Brain microvascular endothelial cell (primary cell): Measurements from ENCODE around the gene STK11.

Experiments used
- DNase-seq: peaks from one replicate; pipeline ENCODE4 v3.0.0-alpha.2; 2020
- H3K27ac ChIP-seq: fragments of 250-450 bp; sonication (Bioruptor Pico); 2 replicates; pipeline ENCODE4 v1.5.1; 2020; ENCODE audit warnings: mild to moderate bottlenecking, moderate library complexity
- H3K27me3 ChIP-seq: fragments of 250-450 bp; sonication (Bioruptor Pico); replicated peaks from 2 replicates; pipeline ENCODE4 v1.5.1; 2020; ENCODE audit warnings: mild to moderate bottlenecking
- H3K36me3 ChIP-seq: fragments of 250-450 bp; sonication (Bioruptor Pico); replicated peaks from 2 replicates; pipeline ENCODE4 v1.5.1; 2020; ENCODE audit warnings: mild to moderate bottlenecking
- H3K4me3 ChIP-seq: 2 replicates; pipeline ENCODE4 v1.5.1; 2011; ENCODE audit warnings: low read depth, mild to moderate bottlenecking, control low read depth, low read length, moderate library complexity
- CTCF ChIP-seq: IDR thresholded peaks from 2 replicates; pipeline ENCODE4 v1.5.1; 2011; ENCODE audit warnings: low read depth, mild to moderate bottlenecking, moderate library complexity, low read length, control low read depth, inconsistent platforms; ENCODE audit errors: missing control alignments
- in situ Hi-C: cut with HindIII; loops from 2 replicates; pipeline ENCODE4 v1.10.0; 2017; ENCODE audit warnings: low sequenced_read_pairs, low pct_ligation_motif_present

Gene STK11

GRCh38 chr19:1261798-1262622 is 56.4 kb downstream of the STK11 start:
- no peaks in the 10 kb centered on the region for H3K27me3 ChIP-seq
- peak overlapping the region; percentile 64 for H3K27ac ChIP-seq
- peak overlapping the region; percentile 61 for H3K4me3 ChIP-seq
- no peak for DNase-seq
- peaks cover 14% of the 10 kb centered on the region for H3K36me3 ChIP-seq
- in situ Hi-C loops, result no loop called here
- TF ChIP-seq CTCF, result no peak

GRCh38 chr19:1262623-1263123 is 57.1 kb downstream of the STK11 start:
- Histone ChIP-seq H3K4me3 (peak overlapping the region; percentile 9), H3K27ac (no peak overlapping the region), H3K27me3 (no peaks in the 10 kb centered on the region), H3K36me3 (peaks cover 7% of the 10 kb centered on the region)
- no peak for DNase-seq
- in situ Hi-C loops, result no loop called here
- TF ChIP-seq CTCF, result no peak

GRCh38 chr19:1263188-1263587 is 57.6 kb downstream of the STK11 start:
- Histone ChIP-seq H3K27ac (no peak overlapping the region), H3K36me3 (peaks cover 2% of the 10 kb centered on the region), H3K4me3 (no peak overlapping the region), H3K27me3 (no peaks in the 10 kb centered on the region)
- in situ Hi-C loops, result no loop called here
- no peak for TF ChIP-seq CTCF
- DNase-seq, result no peak

- no peak overlapping the region for H3K4me3 ChIP-seq
- H3K36me3 ChIP-seq, result no peaks in the 10 kb centered on the region
- DNase-seq, result peak; percentile 78
- H3K27ac ChIP-seq, result peak overlapping the region; percentile 5
- in situ Hi-C loops, result no loop called here
- no peaks in the 10 kb centered on the region for H3K27me3 ChIP-seq
- no peak for TF ChIP-seq CTCF
Measured at GRCh38 chr19:1264801-1265614, 59.4 kb downstream of the STK11 start.

- in situ Hi-C loops, result no loop called here
- no peaks in the 10 kb centered on the region for H3K27me3 ChIP-seq
- H3K27ac ChIP-seq, result peak overlapping the region; percentile 65
- H3K36me3 ChIP-seq, result no peaks in the 10 kb centered on the region
- DNase-seq, result peak; percentile 67
- H3K4me3 ChIP-seq, result peak overlapping the region; percentile 46
- TF ChIP-seq CTCF, result no peak
Measured at GRCh38 chr19:1265615-1266128, 60.1 kb downstream of the STK11 start.
